NCI-H460 (cell line): ENCODE measurements around the gene GCSH. TPM values are rescaled to one million over a fixed set of nuclear protein-coding genes. Genes with fewer than 3 reads are reported as not detected.
"Not testable (repeated sequence)": the region's sequence is repeated elsewhere in the genome, so short reads cannot be mapped to it uniquely, and the experiment has no call there.

Experiments
- DNase-seq: peaks from one replicate; pipeline ENCODE4 v3.0.0-alpha.2; 2016; ENCODE audit warnings: low read depth; ENCODE audit errors: extremely low read depth
- polyA plus RNA-seq: library from polyadenylated mRNA; depleted of rRNA; stranded (reverse); fragments of >200 nt; gene quantifications from 2 replicates; pipeline ENCODE4 v1.2.3, GENCODE V29; 2014; cell fraction: nucleus; rRNA removed
- total RNA-seq: library from RNA; depleted of rRNA; stranded (reverse); fragments of >200 nt; shearing (Covaris generic); gene quantifications from 2 replicates; pipeline ENCODE4 v1.2.3, GENCODE V29; 2014; rRNA removed

Gene GCSH
- total RNA-seq = 29.5 and 31.3 TPM in 2 replicates
- polyA plus RNA-seq = 38.2 and 39.9 TPM in 2 replicates

- DNase-seq = peak; percentile 95
These were observed at the start of gene GCSH for GRCh38 chr16:81095953-81096714. GCSH (minus strand) TSS chr16:81096395; CDS start chr16:81096278, 117 bp downstream.

- DNase-seq = no peak
These were observed 47.8 kb upstream of the GCSH start for GRCh38 chr16:81143921-81144471.

- no peak for DNase-seq
These were observed 46.7 kb upstream of the GCSH start for GRCh38 chr16:81142864-81143263.

- peak; percentile 23 for DNase-seq
These were observed 45.0 kb upstream of the GCSH start for GRCh38 chr16:81140930-81141780.

- no peak for DNase-seq
These were observed 42.8 kb upstream of the GCSH start for GRCh38 chr16:81138831-81139557.

GRCh38 chr16:81137754-81138153, 41.6 kb upstream of the GCSH start:
- DNase-seq = no peak

- DNase-seq = peak; percentile 11
These were observed 40.5 kb upstream of the GCSH start for GRCh38 chr16:81136390-81137335.

- DNase-seq = no peak
These were observed 33.9 kb upstream of the GCSH start for GRCh38 chr16:81130126-81130525.

- no peak for DNase-seq
These were observed 32.7 kb upstream of the GCSH start for GRCh38 chr16:81128726-81129524.

- DNase-seq = no peak
These were observed 30.9 kb upstream of the GCSH start for GRCh38 chr16:81127051-81127450.

GRCh38 chr16:81123092-81123852, 27.1 kb upstream of the GCSH start:
- no peak for DNase-seq

- DNase-seq = no peak
These were observed 25.3 kb upstream of the GCSH start for GRCh38 chr16:81121474-81121990.

- DNase-seq = no peak
These were observed 21.2 kb upstream of the GCSH start for GRCh38 chr16:81117436-81117835.

GRCh38 chr16:81116285-81116684, 20.1 kb upstream of the GCSH start:
- DNase-seq = no peak

- no peak for DNase-seq
These were observed 16.3 kb upstream of the GCSH start for GRCh38 chr16:81112453-81112852.

GRCh38 chr16:81109274-81109673, 13.1 kb upstream of the GCSH start:
- not testable (repeated sequence) for DNase-seq

GRCh38 chr16:81107511-81107910, 11.3 kb upstream of the GCSH start:
- DNase-seq = no peak
